HG03108 (cell line): ENCODE results near the gene S100A5.

Experiments
- ATAC-seq: cut with Tn5 transposase; IDR thresholded peaks from one replicate; pipeline ENCODE4 v1.9.1; 2021; ENCODE audit warnings: moderate library complexity; ENCODE audit not compliant: unreplicated experiment

S100A5 gene

DNA sequence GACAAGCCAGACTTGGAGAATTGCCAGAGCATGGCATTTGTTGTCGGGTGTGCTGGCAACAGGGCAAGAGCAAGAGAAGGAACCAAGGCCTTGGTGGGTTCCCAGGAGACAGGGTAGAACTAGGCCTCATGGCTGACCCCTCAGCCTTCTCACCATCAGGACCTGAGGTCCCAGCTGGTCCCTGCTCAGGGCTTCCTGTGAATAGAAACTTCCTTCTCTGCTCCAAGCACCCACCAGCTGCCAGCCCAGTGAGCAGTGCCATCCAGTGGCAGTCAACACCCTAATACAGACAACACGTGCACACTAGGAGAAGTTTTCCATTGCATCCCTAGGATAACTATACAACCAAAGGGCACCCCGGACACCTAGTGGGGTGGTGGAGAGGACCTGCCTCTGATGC is 27.7 kb downstream of the S100A5 start:
- ATAC-seq: no peak

DNA sequence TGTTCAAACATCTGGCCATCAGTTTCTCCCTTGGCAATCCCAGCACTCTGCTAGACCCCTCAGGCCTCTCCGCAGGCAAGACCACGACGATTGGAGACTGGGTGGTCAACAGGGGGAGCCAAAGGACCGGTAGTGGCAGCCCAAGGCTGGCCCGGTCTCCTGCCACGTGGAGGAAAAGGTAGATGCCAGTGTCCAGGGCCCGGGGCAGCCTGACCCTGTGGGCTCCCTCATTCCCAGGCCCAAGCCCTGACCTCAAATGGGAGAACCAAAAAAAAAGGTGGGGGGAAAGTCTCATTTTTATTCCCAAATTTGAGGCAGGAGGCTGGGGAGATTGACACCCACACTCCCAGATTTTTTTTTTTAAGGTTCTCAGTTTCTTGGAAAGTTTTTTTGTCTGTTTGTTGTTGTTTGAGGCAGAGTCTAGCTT is 29.7 kb downstream of the S100A5 start:
- no peak for ATAC-seq

DNA sequence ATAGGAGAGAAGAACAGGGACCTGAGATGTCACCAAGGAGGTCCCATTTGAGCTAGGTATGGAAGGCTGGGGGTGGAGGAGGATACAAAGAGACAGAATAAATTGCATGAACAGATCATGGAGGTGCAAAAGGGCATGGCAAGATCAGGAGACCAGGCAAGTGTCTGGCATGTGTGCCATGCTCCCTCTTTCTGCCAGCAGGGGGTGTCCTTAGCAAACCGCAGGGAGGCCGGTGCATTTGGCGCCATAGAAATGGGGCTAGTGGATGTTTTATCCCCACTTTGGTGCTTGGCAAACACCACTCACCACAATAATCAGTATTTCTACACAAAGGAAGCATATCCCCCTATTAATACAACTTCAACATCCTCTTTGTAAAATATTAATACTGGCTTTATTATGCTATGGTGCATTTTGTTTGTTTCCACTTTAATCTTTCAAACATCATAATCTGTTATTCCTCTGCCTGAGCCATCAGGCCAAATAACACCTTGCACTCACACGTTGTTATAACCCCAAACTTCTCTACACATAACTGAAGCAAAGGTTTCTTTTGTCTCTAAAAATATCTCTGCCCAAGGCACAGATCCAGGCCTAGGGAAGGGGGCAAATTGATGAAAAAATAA is 30.9 kb downstream of the S100A5 start:
- no peak for ATAC-seq

- no peak for ATAC-seq
Observed at GRCh38 chr1:153509036-153509435, 31.7 kb downstream of the S100A5 start.

- ATAC-seq: no peak
Observed at GRCh38 chr1:153507926-153508583, 32.7 kb downstream of the S100A5 start.

GRCh38 chr1:153506831-153507413 is 33.8 kb downstream of the S100A5 start:
- no peak for ATAC-seq

- ATAC-seq: no peak
Observed at GRCh38 chr1:153506386-153506785, 34.3 kb downstream of the S100A5 start.

DNA sequence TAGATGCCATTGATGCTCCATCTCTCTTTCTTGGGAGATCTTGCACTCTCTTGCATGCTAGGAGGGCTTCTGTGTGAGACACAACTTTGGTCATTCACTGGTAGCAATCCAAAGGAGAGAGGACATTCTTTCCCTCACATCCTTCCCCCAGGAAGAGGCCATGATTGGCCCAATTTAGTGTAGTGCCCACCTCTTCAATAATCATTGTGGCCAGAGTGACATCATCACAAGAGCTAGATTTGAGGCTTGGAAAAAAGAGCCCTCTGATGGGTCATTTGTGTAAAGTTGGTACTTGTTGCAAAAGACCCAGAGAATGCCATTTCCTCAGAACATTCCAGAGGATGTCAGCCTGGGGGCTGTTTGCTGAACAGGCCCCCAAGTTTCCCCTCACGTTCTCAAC is 35.2 kb downstream of the S100A5 start:
- no peak for ATAC-seq

DNA sequence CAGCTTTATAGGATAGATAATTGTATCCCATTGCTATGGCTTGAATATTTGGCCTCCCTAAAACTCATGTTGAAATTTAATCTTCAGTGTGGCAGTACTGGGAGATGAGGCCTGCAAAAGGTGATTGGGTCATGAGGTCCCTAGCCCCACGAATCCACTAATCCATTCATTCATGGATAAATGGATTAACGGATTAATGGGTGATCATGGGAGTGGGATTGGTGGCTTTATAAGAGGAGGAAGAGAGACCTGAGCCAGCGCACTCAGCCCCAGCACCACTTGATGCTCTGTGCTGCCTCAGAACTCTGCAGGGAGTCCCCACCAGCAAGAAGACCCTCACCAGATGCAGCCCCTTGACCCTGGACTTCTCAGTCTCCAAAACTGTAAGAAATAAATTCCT is 37.0 kb downstream of the S100A5 start:
- no peak for ATAC-seq

DNA sequence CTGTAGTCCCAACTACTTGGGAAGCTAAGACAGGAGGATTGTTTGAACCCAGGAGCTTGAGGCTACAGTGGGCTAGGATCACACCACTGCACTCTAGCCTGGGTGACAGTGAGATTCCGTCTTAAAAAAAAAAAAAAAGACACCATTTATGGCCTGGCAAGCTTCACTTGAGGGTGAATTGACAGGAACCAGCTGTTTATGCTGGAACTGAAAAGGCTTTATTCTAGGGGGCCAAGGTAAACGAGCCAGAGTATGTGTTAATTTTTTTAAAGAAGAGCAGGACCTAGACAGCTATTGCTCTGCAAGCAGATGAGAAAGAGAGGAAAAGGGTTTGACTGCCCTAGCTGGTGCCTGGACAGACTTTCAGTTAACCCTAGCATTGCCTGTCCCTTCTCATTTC is 42.0 kb downstream of the S100A5 start:
- no peak for ATAC-seq

GRCh38 chr1:153495536-153495935 is 45.2 kb downstream of the S100A5 start:
- ATAC-seq: no peak

GRCh38 chr1:153494976-153495535 is 45.7 kb downstream of the S100A5 start:
- no peak for ATAC-seq

DNA sequence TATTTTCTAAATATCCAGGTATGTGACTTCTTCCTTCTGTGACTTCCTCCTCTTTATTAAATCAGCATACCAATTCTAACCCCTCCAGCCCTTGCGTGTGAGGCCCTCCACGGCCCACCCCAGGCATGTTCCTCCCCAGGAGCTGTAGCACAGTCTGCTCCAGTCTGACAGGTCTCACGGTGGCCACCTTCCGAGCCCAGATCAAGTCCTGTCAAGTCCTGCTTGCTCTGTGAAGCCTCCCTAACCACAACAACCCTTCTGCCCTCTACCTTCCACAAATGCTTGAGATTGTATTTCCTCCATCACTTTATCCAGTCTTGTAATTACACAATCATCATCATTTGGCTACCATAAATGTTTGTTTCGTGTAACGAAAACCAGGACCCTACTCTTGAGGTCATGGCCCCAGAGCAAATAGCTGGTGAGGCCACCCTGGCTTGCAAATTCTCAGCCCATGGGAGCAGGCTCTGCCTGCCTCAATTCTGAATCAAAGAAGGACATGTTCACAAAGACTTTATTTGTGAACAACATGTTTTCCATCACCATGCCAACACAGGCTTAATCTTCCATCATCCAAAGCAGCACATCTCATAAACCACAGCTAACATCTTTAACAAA is 47.3 kb downstream of the S100A5 start:
- ATAC-seq: no peak

DNA sequence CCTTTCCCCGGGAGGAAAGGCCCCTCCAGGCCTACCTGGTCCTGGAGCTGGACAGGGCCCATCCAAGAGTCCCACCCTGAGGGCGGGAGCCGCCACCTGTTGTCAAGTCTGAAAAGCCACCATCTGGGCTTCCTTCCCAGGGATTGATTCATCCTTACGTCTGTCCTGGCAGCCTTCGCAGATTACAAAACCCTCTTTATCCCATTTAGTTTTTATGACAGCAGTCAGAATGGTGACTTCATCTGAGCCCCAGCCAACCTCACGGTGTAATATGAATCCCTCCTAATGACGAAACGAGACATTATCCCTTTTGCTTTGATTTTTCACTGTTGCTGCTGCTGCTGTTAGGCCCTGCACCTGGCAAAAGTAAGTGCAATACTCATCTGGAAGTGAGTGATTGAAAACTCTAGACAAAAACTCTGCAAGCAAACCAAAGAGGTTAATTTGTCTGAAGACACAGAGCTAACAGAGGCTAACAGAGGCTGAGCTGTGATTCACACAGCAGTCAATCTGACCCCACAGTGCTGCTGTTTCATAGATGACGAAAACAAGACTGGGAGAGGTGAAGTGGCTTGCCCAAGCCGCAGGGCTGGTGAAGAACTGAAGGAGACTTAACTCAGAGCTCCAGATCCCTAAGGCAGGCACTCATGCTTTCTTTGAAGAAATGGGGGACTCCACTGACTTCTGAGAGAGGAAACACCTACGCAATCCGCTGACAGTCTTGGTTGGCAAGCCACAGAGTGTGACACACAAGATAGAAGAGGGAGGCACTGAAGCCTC is 50.3 kb downstream of the S100A5 start:
- ATAC-seq: no peak

- ATAC-seq: no peak
Observed at GRCh38 chr1:153488731-153489130, 52.0 kb downstream of the S100A5 start.

DNA sequence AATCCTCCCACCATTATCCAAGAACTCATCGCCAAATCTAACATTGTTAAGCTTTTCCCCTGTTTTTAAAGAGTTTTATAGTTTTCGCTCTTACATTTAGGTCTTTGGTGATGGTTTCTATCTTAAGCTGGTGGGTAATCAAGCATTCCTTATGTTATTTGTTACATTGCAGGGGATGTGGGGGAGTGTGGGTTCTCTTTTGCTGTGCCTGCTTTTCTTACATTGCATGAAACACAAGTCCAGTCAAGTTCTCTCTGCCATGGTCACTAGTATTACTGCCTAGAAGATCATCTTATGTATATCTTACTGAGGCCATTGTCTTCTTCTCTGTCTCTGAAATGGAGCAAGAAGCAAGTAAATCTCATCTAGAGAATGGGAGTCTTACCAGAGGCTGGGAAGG is 53.0 kb downstream of the S100A5 start:
- no peak for ATAC-seq
